Activated CD8-positive, alpha-beta T cell treated with anti-CD3 and anti-CD28 coated beads for 36 hours (primary cell): ENCODE results near the gene PRKN. TPM values are rescaled to one million over a fixed set of nuclear protein-coding genes. Genes with fewer than 3 reads are reported as not detected.

ENCODE experiments used
- ATAC-seq: fragments of 200-7000 bp; cut with Tn5 transposase; one replicate; pipeline ENCODE4 v1.10.0; 2021; ENCODE audit warnings: mild to moderate bottlenecking, moderate library complexity
- CTCF ChIA-PET: fragments of 350-600 bp; sonication (Branson Sonifier 250); formaldehyde crosslinking; loops from one replicate; lab custom pipeline; 2021; ENCODE audit warnings: antibody characterized with exemption; lab: Charles Lee
- POLR2A ChIA-PET: fragments of 350-600 bp; sonication (Branson Sonifier 250); formaldehyde crosslinking; loops from one replicate; lab custom pipeline; 2021; ENCODE audit warnings: antibody characterized with exemption; lab: Charles Lee
- DNase-seq: peaks from one replicate; pipeline ENCODE4 v3.0.0-alpha.2; 2020
- H3K27ac Mint-ChIP-seq: one replicate; pipeline ENCODE4 v1.8.0; 2021; ENCODE audit warnings: mild to moderate bottlenecking, mixed read lengths
- H3K27me3 Mint-ChIP-seq: one replicate; pipeline ENCODE4 v1.8.0; 2021; ENCODE audit warnings: mixed read lengths
- H3K36me3 Mint-ChIP-seq: one replicate; pipeline ENCODE4 v1.8.0; 2021; ENCODE audit warnings: low read depth, mixed read lengths
- H3K4me1 Mint-ChIP-seq: one replicate; pipeline ENCODE4 v1.8.0; 2021; ENCODE audit warnings: low read depth, mixed read lengths
- H3K4me3 Mint-ChIP-seq: one replicate; pipeline ENCODE4 v1.8.0; 2021; ENCODE audit warnings: mild to moderate bottlenecking, moderate library complexity, mixed read lengths
- H3K9me3 Mint-ChIP-seq: one replicate; pipeline ENCODE4 v1.8.0; 2021; ENCODE audit warnings: mixed read lengths
- intact Hi-C: fragments of 100-400 bp; cut with micrococcal nuclease; formaldehyde crosslinking; loops from one replicate; pipeline ENCODE4 v1.10.0; 2022
- total RNA-seq, 2 experiments: library from RNA; stranded (reverse); gene quantifications; one replicate each; pipeline ENCODE4 v1.2.3, GENCODE V29; 2021
- TF ChIP-seq, protein P1 (sequence below): fragments of 200-600 bp; IDR thresholded peaks from one replicate; pipeline ENCODE4 v1.8.0; 2022; ENCODE audit warnings: antibody characterized with exemption, mild to moderate bottlenecking

Gene PRKN
- total RNA-seq, 2 experiments from 2014 or later: 1.2 to 1.4 TPM

DNA sequence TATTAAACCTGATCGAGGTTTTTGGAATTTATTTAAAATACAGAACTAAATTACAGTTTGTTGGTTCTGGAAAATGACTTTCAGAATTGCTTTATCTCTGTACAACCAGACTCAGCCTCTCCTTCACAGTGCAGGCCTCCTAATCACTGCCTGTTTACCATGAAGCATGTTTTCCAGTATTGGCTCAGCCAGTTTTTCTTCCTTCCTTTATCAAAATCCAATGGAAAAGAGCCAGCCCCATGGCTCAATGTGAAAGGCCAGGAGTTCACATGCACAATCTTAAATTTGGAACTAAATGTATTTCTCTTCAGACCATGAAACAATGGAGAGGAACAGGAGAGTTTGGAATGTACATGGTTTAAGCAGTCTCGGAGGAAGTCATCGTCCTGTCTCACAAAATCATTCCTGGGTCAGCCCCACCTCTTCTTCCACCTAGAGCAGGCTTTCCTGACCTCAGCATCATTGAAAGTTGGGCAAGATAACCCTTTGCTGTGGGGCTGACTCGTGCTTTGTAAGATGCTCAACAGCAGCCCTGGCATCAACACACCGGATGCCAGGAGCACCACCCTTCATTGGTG, 772.8 kb downstream of the PRKN start:
- ATAC-seq (no peak), DNase-seq (no peak)
- CTCF ChIA-PET: no interaction called here
- intact Hi-C loops: no loop called here
- Mint-ChIP-seq H3K4me1 (no peaks in the 10 kb centered on the region), H3K27me3 (no peaks in the 10 kb centered on the region), H3K9me3 (no peaks in the 10 kb centered on the region), H3K4me3 (no peak overlapping the region), H3K36me3 (no peaks in the 10 kb centered on the region), H3K27ac (no peak overlapping the region)
- POLR2A ChIA-PET: no interaction called here
- TF ChIP-seq, protein P1, sequence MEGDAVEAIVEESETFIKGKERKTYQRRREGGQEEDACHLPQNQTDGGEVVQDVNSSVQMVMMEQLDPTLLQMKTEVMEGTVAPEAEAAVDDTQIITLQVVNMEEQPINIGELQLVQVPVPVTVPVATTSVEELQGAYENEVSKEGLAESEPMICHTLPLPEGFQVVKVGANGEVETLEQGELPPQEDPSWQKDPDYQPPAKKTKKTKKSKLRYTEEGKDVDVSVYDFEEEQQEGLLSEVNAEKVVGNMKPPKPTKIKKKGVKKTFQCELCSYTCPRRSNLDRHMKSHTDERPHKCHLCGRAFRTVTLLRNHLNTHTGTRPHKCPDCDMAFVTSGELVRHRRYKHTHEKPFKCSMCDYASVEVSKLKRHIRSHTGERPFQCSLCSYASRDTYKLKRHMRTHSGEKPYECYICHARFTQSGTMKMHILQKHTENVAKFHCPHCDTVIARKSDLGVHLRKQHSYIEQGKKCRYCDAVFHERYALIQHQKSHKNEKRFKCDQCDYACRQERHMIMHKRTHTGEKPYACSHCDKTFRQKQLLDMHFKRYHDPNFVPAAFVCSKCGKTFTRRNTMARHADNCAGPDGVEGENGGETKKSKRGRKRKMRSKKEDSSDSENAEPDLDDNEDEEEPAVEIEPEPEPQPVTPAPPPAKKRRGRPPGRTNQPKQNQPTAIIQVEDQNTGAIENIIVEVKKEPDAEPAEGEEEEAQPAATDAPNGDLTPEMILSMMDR: no peak

DNA sequence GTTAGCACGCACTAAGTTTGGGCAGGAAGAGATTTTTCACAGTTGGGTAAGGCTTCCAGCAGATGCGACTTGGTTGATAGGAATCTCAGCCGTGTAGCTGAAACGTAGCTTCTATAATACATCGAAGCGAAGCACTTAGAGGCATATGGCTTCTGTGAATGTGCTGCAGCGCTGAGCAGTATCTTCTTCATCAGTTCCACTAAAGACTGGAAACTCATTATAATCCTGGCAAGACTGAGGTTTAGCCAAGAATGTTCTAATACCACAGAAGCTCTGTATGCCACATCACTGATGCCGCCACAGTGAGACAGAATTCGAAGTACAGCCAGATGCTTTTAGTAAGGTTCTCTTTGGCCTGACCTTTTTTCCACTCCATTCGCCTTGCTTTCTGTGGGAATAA, 773.5 kb downstream of the PRKN start:
- ATAC-seq (no peak), DNase-seq (no peak)
- no peak overlapping the region for H3K27ac Mint-ChIP-seq
- H3K36me3 Mint-ChIP-seq: no peaks in the 10 kb centered on the region
- CTCF ChIA-PET: no interaction called here
- H3K9me3 Mint-ChIP-seq: no peaks in the 10 kb centered on the region
- no peaks in the 10 kb centered on the region for H3K27me3 Mint-ChIP-seq
- POLR2A ChIA-PET: no interaction called here
- TF ChIP-seq, protein P1: no peak
- intact Hi-C loops: no loop called here
- H3K4me3 Mint-ChIP-seq: no peak overlapping the region
- H3K4me1 Mint-ChIP-seq: no peaks in the 10 kb centered on the region

DNA sequence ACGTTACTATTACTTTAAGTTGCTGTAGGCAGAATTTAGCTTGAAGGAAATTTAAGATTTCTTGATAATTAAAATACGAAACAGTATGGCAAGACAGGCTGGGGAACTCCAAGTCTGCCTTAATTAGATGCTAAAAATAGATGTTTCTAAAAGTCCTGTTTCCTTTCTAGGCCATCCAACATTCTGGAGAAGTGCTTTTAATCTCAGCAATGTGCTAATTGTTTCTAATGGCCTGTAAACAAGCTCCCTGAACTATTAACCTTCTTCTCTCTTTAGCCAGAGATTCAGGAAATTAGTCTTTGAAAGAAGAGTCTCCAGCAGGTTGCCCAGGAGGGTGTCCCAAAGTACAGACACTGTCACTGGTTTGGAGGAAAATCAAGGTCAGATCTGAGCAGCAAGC, 776.4 kb downstream of the PRKN start:
- CTCF ChIA-PET: no interaction called here

DNA sequence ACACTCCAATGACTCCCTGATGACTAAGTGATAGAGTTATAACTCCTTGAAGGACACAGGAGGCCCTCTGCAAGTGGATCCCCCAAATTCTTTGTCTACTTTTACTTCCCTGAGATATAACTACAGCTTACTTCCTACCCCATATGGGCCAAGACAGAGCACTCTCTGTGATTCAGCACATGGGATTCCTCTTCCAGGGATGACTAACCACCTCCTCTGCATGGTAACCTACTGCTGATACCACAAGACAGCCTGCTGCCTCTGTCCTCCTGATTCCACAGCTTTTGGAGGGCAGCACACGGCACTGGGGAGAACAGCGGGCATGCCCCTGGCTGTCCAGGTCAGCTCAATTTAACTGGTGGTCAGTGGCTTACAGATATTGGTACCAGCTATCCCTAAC, 778.0 kb downstream of the PRKN start:
- no peak overlapping the region for H3K27ac Mint-ChIP-seq
- CTCF ChIA-PET: no interaction called here

More for the DNA sequence above, 776.4 kb downstream of the PRKN start:
- intact Hi-C loops: no loop called here
- H3K4me3 Mint-ChIP-seq: no peak overlapping the region
- H3K27me3 Mint-ChIP-seq: no peaks in the 10 kb centered on the region
- H3K27ac Mint-ChIP-seq: no peak overlapping the region
- no peaks in the 10 kb centered on the region for H3K9me3 Mint-ChIP-seq
- TF ChIP-seq, protein P1: no peak
- no peaks in the 10 kb centered on the region for H3K36me3 Mint-ChIP-seq
- DNase-seq: no peak
- POLR2A ChIA-PET: interaction anchor here (0.6 to 1.0 kb wide), 2 partner anchors 113 to 652 kb away, joined by 3 read pairs; no protein-coding TSS in a partner anchor
- ATAC-seq: no peak
- H3K4me1 Mint-ChIP-seq: no peaks in the 10 kb centered on the region

DNA sequence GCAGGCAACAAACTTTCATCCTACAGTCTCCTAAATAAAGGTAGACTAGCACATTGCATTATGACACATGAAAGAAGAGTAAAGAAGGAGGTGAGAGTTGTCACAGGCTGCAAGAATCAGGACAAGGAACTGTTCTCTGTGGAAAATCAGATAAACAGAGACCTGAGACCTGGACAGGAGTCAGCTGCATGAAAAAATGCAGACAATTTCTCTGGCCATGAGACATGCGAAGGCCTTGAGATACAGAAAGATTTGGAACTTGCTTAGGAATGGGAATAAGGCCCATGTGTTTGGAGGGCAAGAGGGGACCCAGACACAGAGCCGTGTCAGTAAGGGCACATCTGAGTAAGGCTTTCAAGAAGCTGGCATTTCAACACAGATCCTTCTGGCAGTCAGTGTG, 779.1 kb downstream of the PRKN start:
- TF ChIP-seq, protein P1: no peak
- Mint-ChIP-seq H3K4me1 (no peaks in the 10 kb centered on the region), H3K9me3 (no peaks in the 10 kb centered on the region), H3K4me3 (no peak overlapping the region), H3K27me3 (no peaks in the 10 kb centered on the region), H3K36me3 (no peaks in the 10 kb centered on the region), H3K27ac (no peak overlapping the region)
- POLR2A ChIA-PET: no interaction called here
- CTCF ChIA-PET: no interaction called here
- intact Hi-C loops: no loop called here
- DNase-seq: no peak
- ATAC-seq: no peak

More for the DNA sequence above, 778.0 kb downstream of the PRKN start:
- Mint-ChIP-seq H3K4me1 (no peaks in the 10 kb centered on the region), H3K36me3 (no peaks in the 10 kb centered on the region), H3K9me3 (no peaks in the 10 kb centered on the region), H3K4me3 (no peak overlapping the region), H3K27me3 (no peaks in the 10 kb centered on the region)
- intact Hi-C loops: no loop called here
- POLR2A ChIA-PET: no interaction called here
- DNase-seq: no peak
- ATAC-seq: no peak
- TF ChIP-seq, protein P1: no peak
